Esophagus squamous epithelium (tissue), 4 donors: ENCODE results near the gene PILRA.

ENCODE experiments used
- POLR2A ChIP-seq, 4 donors: fragments of 450-650 bp; IDR thresholded peaks; one replicate each; pipeline ENCODE4 v1.6.1; 2017; ENCODE audit warnings: antibody characterized with exemption in 4 of 4, mild to moderate bottlenecking in 4 of 4, moderate library complexity in 3 of 4
- TF ChIP-seq, protein P1 (sequence below), 6 experiments: fragments of 450-650 bp in 4 of 6; fragments of 200-600 bp in 2 of 6; sonication (generic) in 2 of 6; IDR thresholded peaks; one replicate each; pipeline ENCODE4 v1.5.1; 2016 to 2019; ENCODE audit warnings: antibody characterized with exemption in 6 of 6, mild to moderate bottlenecking in 4 of 6, moderate library complexity in 4 of 6

DNA sequence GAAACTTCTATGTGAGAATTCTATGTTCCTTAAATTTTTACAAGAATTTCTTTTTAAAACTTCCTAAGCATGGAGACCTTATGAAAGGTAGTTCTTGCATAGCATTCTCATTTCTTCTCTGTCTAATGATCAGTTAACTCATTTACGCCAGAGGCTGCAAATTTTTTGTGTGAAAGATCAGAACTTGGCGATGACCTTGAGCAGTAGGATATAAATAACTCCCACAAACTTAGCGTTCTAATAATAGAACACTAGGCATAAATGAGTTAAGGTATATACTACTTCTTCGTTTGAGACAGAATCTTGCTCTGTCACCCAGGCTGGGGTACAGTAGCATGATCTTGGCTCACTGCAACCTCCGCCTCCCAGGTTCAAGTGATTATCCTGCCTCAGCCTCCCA is 13.7 kb downstream of the PILRA start:
- TF ChIP-seq, protein P1, sequence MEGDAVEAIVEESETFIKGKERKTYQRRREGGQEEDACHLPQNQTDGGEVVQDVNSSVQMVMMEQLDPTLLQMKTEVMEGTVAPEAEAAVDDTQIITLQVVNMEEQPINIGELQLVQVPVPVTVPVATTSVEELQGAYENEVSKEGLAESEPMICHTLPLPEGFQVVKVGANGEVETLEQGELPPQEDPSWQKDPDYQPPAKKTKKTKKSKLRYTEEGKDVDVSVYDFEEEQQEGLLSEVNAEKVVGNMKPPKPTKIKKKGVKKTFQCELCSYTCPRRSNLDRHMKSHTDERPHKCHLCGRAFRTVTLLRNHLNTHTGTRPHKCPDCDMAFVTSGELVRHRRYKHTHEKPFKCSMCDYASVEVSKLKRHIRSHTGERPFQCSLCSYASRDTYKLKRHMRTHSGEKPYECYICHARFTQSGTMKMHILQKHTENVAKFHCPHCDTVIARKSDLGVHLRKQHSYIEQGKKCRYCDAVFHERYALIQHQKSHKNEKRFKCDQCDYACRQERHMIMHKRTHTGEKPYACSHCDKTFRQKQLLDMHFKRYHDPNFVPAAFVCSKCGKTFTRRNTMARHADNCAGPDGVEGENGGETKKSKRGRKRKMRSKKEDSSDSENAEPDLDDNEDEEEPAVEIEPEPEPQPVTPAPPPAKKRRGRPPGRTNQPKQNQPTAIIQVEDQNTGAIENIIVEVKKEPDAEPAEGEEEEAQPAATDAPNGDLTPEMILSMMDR (IDR thresholded peaks at IDR 0.05) = no peak
- TF ChIP-seq POLR2A (IDR thresholded peaks at IDR 0.05) = no peak
